Activated gamma-delta T cell (primary cell): ENCODE data around the gene NISCH.

Experiments used
- DNase-seq: peaks from one replicate; lab custom pipeline; 2025; lab: John Stamatoyannopoulos, UW

NISCH gene

GRCh38 chr3:52435246-52436101 lies 19.9 kb upstream of the NISCH start:
- DNase-seq: no peak

GRCh38 chr3:52436500-52437149 lies 18.8 kb upstream of the NISCH start:
- no peak for DNase-seq

GRCh38 chr3:52437326-52438103 lies 17.9 kb upstream of the NISCH start:
- DNase-seq: no peak

- DNase-seq: no peak
Observed at GRCh38 chr3:52438104-52438376, 17.4 kb upstream of the NISCH start.

DNA sequence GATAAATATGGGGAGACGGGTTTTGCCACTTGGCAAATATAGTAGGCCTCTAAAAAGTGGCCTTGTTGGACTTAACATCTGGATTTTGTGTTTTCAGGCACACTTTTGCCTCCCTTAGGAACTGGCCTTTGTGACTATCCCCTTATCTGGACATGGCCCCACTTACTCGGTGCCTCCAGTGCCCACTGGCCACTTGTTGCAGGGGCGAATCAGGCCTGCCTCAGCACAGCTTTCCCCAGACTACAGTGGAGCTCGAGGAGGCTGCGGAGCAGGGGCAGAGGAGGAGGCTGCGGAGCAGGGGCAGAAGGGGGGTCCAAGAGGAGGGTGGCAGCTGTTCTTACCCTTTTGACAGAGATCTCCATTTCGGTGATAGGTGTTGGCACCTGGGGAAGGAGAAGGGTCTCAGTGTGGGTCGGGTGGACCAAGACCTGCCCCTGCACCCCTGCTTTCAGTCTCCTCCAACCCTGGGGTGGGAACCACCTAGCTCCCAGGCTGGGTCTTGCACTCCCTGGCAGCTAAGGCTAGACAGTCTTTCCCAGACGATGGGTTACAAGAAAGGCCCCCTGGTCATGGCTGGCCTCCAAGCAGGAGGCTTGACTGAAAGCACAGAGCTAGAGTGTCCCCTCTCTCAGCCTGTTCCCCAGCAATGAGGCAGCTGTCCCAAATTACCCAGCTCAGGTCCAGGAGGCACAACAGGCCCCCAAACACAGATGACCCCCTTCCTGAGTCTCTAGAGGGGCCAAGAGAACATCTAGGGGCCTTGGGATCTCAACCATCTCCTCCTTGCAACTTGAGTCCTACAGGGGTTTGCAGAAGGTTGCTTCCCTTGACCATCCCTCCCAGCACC lies 16.6 kb upstream of the NISCH start:
- DNase-seq: no peak

- DNase-seq: no peak
Observed at GRCh38 chr3:52439426-52440248, 15.8 kb upstream of the NISCH start.

- no peak for DNase-seq
Observed at GRCh38 chr3:52440249-52440551, 15.2 kb upstream of the NISCH start.

- no peak for DNase-seq
Observed at GRCh38 chr3:52440671-52441070, 14.7 kb upstream of the NISCH start.

DNA sequence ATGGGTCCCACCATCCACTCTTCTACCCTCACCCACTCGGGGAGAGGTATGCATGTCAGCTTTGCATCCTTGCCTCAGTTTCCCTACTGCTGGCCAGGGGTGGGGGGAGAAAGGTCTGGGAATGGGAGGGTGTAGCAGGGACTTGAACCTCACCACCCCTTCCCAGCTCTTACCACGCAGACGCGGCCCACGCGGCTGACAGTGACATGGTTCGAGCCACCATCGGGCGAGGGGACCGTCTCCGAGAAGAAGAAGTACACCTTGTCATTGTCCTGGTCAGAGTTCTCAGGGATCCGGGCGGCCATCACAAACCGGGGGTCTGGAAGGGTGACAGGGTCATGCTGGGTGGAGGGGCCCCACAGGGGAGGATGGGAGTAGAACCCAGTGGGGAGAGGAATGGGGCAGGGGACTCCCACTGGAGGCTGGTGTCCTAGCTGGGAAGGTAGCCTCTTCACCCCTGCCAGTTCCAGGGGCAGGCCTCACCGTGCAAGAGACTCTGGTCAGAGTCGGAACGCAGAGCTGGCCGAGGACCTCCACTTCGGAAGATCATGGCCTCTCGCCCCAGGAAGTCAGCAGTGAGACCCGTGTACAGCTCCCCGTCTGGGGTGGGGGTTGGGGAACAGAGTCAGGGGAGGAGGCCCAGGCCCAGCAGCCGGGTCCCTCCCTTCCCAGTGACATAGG lies 14.2 kb upstream of the NISCH start:
- no peak for DNase-seq

DNA sequence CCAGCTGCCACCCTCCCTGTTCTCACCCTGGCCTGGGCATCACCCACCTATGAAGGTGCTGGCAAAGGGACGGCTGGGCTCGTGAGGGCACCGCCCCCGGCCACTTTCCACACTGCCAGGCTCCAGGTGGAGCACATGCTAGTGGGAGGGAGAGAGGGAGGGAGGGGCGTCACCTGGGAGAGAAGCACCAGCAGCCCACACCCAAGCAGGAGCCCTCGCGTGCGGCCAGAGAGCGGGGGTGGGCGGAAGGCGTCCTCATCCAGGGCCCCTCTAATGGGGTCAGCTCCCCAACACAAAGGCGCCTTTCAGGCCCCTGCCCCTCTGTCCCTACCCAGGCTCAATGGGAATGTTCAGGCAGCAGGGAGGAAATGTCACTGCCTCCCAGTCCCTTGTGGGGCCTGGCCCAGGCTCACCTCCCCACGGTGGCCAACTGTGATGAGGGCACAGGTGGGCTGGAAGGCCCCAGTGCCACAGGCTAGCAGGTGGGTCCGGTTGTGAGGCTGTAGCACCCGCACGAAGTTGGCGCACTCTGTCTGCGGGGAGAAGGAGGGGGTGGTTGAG lies 13.6 kb upstream of the NISCH start:
- no peak for DNase-seq

- no peak for DNase-seq
Observed at GRCh38 chr3:52442409-52443267, 12.8 kb upstream of the NISCH start.

DNA sequence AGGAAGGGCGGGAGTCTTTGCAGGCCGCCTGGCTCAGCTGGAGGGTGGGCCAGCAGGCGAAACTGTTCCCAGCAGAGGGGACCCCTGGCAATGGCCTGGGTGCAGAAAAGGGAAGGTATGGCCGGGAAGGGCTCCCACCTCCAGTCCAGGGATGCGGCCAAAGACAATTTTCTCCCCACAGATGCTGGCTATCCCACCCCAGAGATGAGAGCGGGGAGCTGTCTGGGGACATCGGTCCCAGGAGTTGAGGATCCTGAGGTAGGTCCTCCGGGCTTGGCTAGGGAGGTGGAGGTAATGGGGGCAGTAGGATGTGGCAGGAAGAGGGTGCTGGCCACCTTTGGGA lies 12.2 kb upstream of the NISCH start:
- DNase-seq: no peak

DNA sequence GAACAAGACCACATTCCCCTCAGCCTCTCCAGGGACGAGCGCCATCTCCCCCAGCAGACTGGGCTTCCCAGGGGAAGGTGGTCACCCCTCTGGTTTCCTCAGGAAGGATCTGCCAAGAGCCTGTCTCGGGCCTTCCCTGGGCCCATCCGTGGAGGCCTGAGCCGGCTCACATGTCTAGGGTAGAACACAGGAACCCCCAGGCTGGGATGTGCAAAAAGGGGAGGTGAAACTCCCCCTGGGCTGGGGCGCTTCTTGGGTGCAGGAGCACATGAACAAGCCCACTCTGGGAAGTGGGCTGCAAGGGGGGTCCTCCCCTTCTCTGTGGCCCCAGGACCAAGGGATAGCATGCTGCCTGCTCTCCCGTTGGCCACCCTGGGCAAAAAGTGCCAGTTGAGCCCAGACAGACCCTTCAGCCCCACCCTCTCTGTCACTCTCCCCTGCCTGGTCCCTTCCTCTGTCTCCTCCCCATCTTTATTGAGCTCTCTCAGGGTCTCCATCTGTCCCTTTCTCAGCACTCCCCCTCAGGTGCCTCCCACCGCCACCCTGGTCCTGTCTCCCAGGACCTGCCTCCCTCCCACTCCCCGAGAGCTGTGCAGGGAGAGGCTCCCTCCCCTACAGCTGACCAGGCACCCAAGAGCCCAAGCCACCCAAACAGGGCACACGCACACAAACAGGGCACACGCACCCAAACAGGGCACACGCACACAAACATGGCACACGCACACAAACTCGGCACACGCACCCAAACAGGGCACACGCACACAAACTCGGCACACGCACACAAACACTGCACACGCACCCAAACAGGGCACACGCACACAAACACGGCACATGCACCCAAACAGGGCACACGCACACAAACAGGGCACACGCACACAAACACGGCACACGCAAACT lies 11.4 kb upstream of the NISCH start:
- no peak for DNase-seq

GRCh38 chr3:52444860-52445793 lies 10.3 kb upstream of the NISCH start, which contains the start of gene SEMA3G:
Gene SEMA3G, minus strand, starts transcription at chr3:52445103. Its CDS starts 76 bp downstream, at chr3:52445027.
- peak; percentile 26 for DNase-seq

DNA sequence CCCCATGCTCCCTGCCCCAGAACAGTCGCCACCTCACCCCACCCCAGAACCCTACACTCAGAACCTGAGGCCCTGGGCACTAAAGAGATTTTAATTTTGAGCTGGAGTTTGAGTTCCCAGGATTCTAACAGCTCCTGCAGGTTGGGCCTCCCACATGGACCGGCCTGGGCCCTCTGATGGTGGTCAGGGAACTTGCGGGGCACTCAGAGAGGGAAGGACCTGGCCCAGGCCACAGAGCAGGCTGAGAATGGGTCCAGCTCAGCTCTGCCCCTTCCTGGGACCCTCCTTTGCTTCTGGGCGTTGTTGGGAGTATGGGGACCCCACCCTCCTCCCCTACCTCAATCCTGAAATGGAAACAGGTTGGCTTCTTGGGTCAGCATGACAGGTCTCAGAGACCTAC lies 9.4 kb upstream of the NISCH start:
- no peak for DNase-seq

DNA sequence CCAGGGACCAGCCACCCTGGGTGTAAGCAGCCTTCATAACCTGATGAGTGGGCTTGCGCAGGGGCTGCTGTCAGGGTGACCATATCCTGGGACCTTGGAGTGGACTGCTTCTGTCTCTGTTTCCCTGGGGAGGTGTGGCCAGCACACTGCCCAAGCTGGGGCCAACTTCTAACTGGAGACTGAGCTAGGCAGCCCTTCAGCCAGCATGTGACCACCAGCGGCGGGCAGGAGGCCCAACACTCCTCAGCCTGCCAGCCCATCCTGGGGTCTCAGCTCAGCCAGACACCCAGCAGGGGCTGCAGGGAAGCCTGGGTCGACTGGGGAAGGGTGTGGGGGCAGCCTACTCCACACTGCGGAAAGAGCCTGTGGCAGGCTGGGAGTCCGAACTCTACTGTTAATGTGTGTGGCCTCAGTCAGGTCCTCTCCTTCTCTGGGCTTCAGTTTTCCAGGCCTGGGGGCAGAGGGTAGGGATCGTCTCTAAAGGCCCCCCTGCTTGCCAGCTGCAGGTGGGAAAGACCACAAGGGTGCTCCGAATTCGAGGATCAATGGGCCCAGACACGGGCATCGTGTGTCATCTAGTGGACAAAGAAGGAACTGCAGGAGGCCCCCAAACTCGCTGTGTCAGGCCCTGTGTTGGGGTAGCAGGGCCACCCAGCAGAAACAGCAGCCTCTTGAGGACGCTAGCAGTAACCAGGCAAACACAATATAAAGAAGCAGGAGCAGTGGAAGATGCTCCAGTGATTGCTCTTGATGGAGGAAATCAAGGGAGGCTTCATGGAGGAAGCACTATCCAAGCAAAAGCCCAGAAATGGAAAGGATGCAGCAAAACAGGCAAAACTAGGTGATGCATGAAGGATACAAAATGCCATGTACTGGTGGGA lies 8.5 kb upstream of the NISCH start:
- DNase-seq: no peak
